Body of pancreas (tissue), 4 donors: ENCODE data around the gene POLA2. TPM values are rescaled to one million over a fixed set of nuclear protein-coding genes. Genes with fewer than 3 reads are reported as not detected.

Experiments used
- ATAC-seq: fragments of 150-250 bp; one replicate; pipeline ENCODE4 v1.9.1; 2016
- DNase-seq, 4 donors: peaks; one replicate each; pipeline ENCODE4 v3.0.0-alpha.2; 2019
- H3K27ac ChIP-seq, 4 donors: fragments of 200-600 bp; sonication (generic); 1 replicate in 3 of 4; 2 replicates in 1 of 4; pipeline versions ENCODE4 v1.5.1 to v1.6.1; 2016 to 2019; ENCODE audit warnings: mild to moderate bottlenecking in 1 of 4, mixed read lengths in 1 of 4, moderate library complexity in 1 of 4
- H3K27me3 ChIP-seq, 2 donors: fragments of 200-600 bp; sonication (generic); one replicate each; pipeline ENCODE4 v1.6.0; 2016; ENCODE audit warnings: mild to moderate bottlenecking in 1 of 2
- H3K36me3 ChIP-seq, 2 donors: fragments of 200-600 bp; sonication (generic); replicated peaks in 1 of 2; 2 replicates each; pipeline ENCODE4 v1.5.1; 2016; ENCODE audit warnings: low read depth in 2 of 2; ENCODE audit not compliant: insufficient read depth in 1 of 2
- H3K4me1 ChIP-seq: fragments of 200-600 bp; sonication (generic); one replicate; pipeline ENCODE4 v1.6.0; 2016
- H3K4me3 ChIP-seq, 2 donors: fragments of 200-600 bp; sonication (generic); 1 replicate in 1 of 2; 2 replicates in 1 of 2; pipeline ENCODE4 v1.5.1; 2016 to 2019
- H3K9me3 ChIP-seq, 3 donors: fragments of 200-600 bp; sonication (generic); 1 replicate in 2 of 3; 2 replicates in 1 of 3; pipeline ENCODE4 v1.5.1; 2016
- POLR2A ChIP-seq, 3 donors: fragments of 450-650 bp; IDR thresholded peaks; one replicate each; pipeline ENCODE4 v1.6.1; 2016; ENCODE audit warnings: antibody characterized with exemption in 3 of 3, mild to moderate bottlenecking in 2 of 3
- WGBS, 2 donors: methylation state at CpG; one replicate each; pipeline ENCODE4 v1.1.5; 2017; 5-methylcytosine and 5-hydroxymethylcytosine counted together
- intact Hi-C: fragments of 100-400 bp; cut with DNase I; formaldehyde crosslinking; loops from one replicate; pipeline ENCODE4 v1.15.1; 2023
- total RNA-seq, 2 donors: library from RNA; depleted of rRNA; stranded (reverse); fragments of >200 nt; gene quantifications; one replicate each; pipeline ENCODE4 v1.1.0, GENCODE V29; 2016
- TF ChIP-seq, protein P1 (sequence below), 7 experiments: fragments of 450-650 bp in 4 of 7; fragments of 200-600 bp in 3 of 7; sonication (generic) in 3 of 7; IDR thresholded peaks; one replicate each; pipeline ENCODE4 v1.5.1; 2016 to 2019; ENCODE audit warnings: antibody characterized with exemption in 7 of 7

Gene POLA2
- total RNA-seq, 2 donors from 2014 or later: 7.3 to 19.1 TPM

DNA sequence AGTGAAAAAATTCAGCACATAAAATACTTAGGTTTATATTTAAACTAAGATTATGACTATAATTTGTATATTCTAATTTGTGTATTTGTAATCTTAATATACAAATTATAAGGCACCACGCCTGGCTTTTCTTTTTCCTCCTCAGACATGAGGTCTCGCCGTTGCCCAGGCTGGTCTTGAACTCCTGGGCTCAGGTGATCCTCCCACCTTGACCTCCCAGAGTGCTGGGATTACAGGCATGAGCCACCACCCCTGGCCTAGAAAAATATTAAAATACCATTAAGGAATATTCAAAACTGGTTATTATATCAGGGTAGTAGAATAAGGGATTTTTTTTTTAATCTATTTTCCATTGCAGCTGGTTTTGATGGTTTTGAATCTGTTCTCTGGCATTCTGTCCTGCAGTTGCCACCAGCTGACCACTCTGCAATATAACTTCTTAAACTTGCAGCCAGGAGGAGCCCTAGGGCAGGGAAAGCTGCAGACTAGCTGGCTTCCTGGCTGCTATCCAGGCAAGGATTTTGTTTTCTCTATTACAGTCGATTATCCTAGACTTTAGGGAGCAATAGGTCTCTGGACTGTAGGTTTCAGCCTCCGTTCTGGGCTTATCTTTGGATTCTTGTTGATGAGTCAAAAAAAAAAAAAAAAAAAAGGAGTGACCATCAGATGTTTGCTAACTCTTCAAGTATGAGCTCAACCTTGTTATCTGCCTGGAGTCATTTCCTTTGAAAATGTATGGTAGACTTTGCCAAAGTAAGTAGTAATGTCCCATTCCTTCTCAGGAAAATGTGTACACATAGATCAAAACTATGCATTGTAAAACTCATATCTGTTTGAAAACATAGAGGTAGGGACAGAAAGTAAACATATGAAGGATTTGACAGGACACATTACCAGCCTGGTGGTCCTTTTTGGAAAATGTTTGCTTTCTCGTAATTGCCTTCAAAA, 13.2 kb downstream of the POLA2 start:
- WGBS, 2 donors: 17 to 25% methylated on average over 6 of the region's 6 CpGs
- H3K9me3 ChIP-seq: no peaks in the 10 kb centered on the region
- intact Hi-C loops: loop anchor here (5.0 kb wide), 1 partner anchor 42 kb away; no protein-coding TSS in a partner anchor
- H3K27me3 ChIP-seq: no peaks in the 10 kb centered on the region
- peak overlapping the region; percentile 68 to 84 (median 76) for H3K27ac ChIP-seq
- no peak overlapping the region for H3K4me3 ChIP-seq
- H3K36me3 ChIP-seq: peaks cover 0 to 2% of the 10 kb centered on the region in 2 donors
- DNase-seq (peak; percentile 80 to 89 (median 85)), ATAC-seq (peak; percentile 86)
- peaks cover 49% of the 10 kb centered on the region for H3K4me1 ChIP-seq
- TF ChIP-seq POLR2A (IDR thresholded peaks at IDR 0.05): no peak
- TF ChIP-seq, protein P1, sequence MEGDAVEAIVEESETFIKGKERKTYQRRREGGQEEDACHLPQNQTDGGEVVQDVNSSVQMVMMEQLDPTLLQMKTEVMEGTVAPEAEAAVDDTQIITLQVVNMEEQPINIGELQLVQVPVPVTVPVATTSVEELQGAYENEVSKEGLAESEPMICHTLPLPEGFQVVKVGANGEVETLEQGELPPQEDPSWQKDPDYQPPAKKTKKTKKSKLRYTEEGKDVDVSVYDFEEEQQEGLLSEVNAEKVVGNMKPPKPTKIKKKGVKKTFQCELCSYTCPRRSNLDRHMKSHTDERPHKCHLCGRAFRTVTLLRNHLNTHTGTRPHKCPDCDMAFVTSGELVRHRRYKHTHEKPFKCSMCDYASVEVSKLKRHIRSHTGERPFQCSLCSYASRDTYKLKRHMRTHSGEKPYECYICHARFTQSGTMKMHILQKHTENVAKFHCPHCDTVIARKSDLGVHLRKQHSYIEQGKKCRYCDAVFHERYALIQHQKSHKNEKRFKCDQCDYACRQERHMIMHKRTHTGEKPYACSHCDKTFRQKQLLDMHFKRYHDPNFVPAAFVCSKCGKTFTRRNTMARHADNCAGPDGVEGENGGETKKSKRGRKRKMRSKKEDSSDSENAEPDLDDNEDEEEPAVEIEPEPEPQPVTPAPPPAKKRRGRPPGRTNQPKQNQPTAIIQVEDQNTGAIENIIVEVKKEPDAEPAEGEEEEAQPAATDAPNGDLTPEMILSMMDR (IDR thresholded peaks at IDR 0.05): peak; percentile 54 to 96 (median 90)

GRCh38 chr11:65275906-65276305, 14.1 kb downstream of the POLA2 start:
- 12 to 19% methylated on average over 4 of the region's 4 CpGs for WGBS, 2 donors
- no peaks in the 10 kb centered on the region for H3K27me3 ChIP-seq
- TF ChIP-seq, protein P1 (IDR thresholded peaks at IDR 0.05): no peak
- no peak for TF ChIP-seq POLR2A (IDR thresholded peaks at IDR 0.05)
- ATAC-seq (peak; percentile 64), DNase-seq (peak in 2 of 4 donors; percentile 38 to 39)
- H3K9me3 ChIP-seq: no peaks in the 10 kb centered on the region
- H3K4me3 ChIP-seq: no peak overlapping the region
- H3K36me3 ChIP-seq: no peaks in the 10 kb centered on the region
- peaks cover 55% of the 10 kb centered on the region for H3K4me1 ChIP-seq
- intact Hi-C loops: no loop called here
- peak overlapping the region; percentile 68 to 84 (median 76) for H3K27ac ChIP-seq

- H3K4me3 ChIP-seq: no peak overlapping the region
- no peaks in the 10 kb centered on the region for H3K27me3 ChIP-seq
- peaks cover 55% of the 10 kb centered on the region for H3K4me1 ChIP-seq
- no peaks in the 10 kb centered on the region for H3K9me3 ChIP-seq
- TF ChIP-seq, protein P1 (IDR thresholded peaks at IDR 0.05): no peak
- TF ChIP-seq POLR2A (IDR thresholded peaks at IDR 0.05): no peak
- H3K36me3 ChIP-seq: peaks cover 0 to 8% of the 10 kb centered on the region in 2 donors
- DNase-seq (no peak), ATAC-seq (no peak)
- 54 to 68% methylated on average over 5 of the region's 5 CpGs for WGBS, 2 donors
- H3K27ac ChIP-seq: peak overlapping the region in 3 of 4 donors; percentile 3 to 84 (median 68)
- intact Hi-C loops: no loop called here
Measured at GRCh38 chr11:65277631-65278277, 16.0 kb downstream of the POLA2 start.

- Histone ChIP-seq H3K4me3 (no peak overlapping the region), H3K27me3 (no peaks in the 10 kb centered on the region), H3K4me1 (peaks cover 55% of the 10 kb centered on the region), H3K36me3 (peaks cover 0 to 8% of the 10 kb centered on the region in 2 donors), H3K9me3 (no peaks in the 10 kb centered on the region), H3K27ac (peak overlapping the region in 2 of 4 donors; percentile 30 to 84)
- no peak for ATAC-seq
- intact Hi-C loops: no loop called here
- 59 to 70% methylated on average over 2 of the region's 2 CpGs for WGBS, 2 donors
- TF ChIP-seq POLR2A (IDR thresholded peaks at IDR 0.05): no peak
- TF ChIP-seq, protein P1 (IDR thresholded peaks at IDR 0.05): no peak
- no peak for DNase-seq
Measured at GRCh38 chr11:65278356-65278755, 16.6 kb downstream of the POLA2 start.
